Lower leg skin (tissue), 4 donors: ENCODE results near the gene LTB. TPM values are rescaled to one million over a fixed set of nuclear protein-coding genes. Genes with fewer than 3 reads are reported as not detected.
"Not testable (repeated sequence)": the region's sequence is repeated elsewhere in the genome, so short reads cannot be mapped to it uniquely, and the experiment has no call there.

Source experiments
- DNase-seq, 2 donors: peaks; one replicate each; pipeline ENCODE4 v3.0.0-alpha.2; 2019; ENCODE audit warnings: low spot score in 2 of 2
- H3K4me3 ChIP-seq: fragments of 200-600 bp; sonication (generic); 2 replicates; pipeline ENCODE4 v1.5.1; 2017; ENCODE audit warnings: mild to moderate bottlenecking, low read depth; ENCODE audit not compliant: poor library complexity, severe bottlenecking
- POLR2A ChIP-seq, 2 donors: fragments of 450-650 bp; IDR thresholded peaks; one replicate each; pipeline ENCODE4 v1.6.1; 2016 to 2017; ENCODE audit warnings: antibody characterized with exemption in 2 of 2, mild to moderate bottlenecking in 1 of 2, moderate library complexity in 1 of 2
- WGBS, 2 donors: methylation state at CpG; one replicate each; pipeline ENCODE4 v1.1.5; 2018; 5-methylcytosine and 5-hydroxymethylcytosine counted together
- intact Hi-C: fragments of 100-400 bp; cut with DNase I; formaldehyde crosslinking; loops from one replicate; pipeline ENCODE4 v1.15.0; 2023; ENCODE audit warnings: low total_unique reads
- total RNA-seq, 4 donors: library from RNA; depleted of rRNA; stranded (reverse); fragments of >200 nt; gene quantifications; one replicate each; pipeline ENCODE4 v1.1.0, GENCODE V29; 2016
- TF ChIP-seq, protein P1 (sequence below), 3 donors: fragments of 450-650 bp; IDR thresholded peaks; one replicate each; pipeline ENCODE4 v1.5.1; 2016; ENCODE audit warnings: antibody characterized with exemption in 3 of 3, mild to moderate bottlenecking in 3 of 3, moderate library complexity in 2 of 3

Gene LTB
- total RNA-seq, 4 donors from 2014 or later, result 1.1 TPM; not detected in 3

DNA sequence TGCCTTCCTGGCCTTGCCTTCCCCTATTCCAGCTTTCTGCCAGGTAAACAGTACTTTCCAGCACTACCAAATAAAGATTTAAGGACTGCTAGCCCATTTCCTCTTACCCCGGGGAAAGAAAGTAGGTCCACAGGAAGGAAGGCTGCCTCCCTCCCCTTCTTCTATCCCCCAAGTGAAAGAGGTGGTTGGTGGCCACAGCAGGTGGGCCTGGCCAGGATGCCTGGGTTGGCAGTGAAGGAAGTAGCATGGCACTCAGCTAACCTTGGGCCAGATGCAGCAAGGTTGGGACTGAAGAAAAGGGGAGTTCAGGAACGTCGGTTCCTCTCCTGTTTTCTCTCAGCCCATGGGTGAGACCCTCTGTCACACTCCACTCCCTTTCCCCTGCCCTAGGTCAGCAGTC, 25.9 kb downstream of the LTB start:
- H3K4me3 ChIP-seq, result no peak overlapping the region
- intact Hi-C loops, result no loop called here
- WGBS, 2 donors, result 65 to 91% methylated on average over 3 of the region's 3 CpGs
- TF ChIP-seq, protein P1, sequence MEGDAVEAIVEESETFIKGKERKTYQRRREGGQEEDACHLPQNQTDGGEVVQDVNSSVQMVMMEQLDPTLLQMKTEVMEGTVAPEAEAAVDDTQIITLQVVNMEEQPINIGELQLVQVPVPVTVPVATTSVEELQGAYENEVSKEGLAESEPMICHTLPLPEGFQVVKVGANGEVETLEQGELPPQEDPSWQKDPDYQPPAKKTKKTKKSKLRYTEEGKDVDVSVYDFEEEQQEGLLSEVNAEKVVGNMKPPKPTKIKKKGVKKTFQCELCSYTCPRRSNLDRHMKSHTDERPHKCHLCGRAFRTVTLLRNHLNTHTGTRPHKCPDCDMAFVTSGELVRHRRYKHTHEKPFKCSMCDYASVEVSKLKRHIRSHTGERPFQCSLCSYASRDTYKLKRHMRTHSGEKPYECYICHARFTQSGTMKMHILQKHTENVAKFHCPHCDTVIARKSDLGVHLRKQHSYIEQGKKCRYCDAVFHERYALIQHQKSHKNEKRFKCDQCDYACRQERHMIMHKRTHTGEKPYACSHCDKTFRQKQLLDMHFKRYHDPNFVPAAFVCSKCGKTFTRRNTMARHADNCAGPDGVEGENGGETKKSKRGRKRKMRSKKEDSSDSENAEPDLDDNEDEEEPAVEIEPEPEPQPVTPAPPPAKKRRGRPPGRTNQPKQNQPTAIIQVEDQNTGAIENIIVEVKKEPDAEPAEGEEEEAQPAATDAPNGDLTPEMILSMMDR (IDR thresholded peaks at IDR 0.05), result no peak
- TF ChIP-seq POLR2A (IDR thresholded peaks at IDR 0.05), result no peak
- DNase-seq, result no peak

DNA sequence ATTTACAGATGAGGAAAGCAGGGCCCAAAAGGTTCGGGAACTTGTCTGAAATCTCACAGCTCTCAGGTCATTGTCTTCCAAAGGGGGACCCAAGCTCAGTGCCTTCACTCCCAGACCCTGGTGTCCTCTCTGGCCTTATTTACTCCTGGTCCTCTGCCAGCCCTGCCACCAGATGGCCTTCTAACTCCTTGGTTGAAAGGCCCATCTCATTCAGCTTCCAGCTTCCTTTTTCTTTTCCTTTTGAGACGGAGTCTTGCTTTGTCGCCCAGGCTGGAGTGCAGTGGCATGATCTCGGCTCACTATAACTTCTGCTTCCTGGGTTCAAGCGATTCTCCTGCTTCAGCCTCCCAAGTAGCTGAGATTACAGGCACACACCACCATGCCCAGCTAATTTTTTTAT, 30.9 kb downstream of the LTB start:
- H3K4me3 ChIP-seq, DNase-seq, intact Hi-C loops: not testable (repeated sequence)
- WGBS, 2 donors, result 64 to 67% methylated on average over 5 of the region's 5 CpGs

DNA sequence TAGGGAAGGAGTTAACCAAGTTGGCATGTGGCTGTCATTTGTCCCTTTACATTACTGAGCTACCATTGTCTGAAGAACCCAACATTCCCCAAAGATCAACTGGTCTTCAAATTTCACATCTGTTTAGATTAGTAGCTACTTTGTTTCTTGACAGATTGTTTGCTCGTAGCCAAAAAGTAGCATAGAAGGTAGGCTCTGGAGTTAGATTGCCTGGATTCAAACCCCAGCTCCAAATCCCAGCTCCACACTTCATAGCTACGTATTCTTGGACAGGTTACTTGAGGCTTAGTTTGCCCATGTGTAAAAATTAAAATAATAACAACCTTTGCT, 33.7 kb downstream of the LTB start:
- intact Hi-C loops, result loop anchor here (5.0 kb wide), 1 partner anchor 49 kb away; no protein-coding TSS in a partner anchor
- H3K4me3 ChIP-seq, result no peak overlapping the region
- 97 to 98% methylated on average over 2 of the region's 2 CpGs for WGBS, 2 donors
- no peak for DNase-seq
- no peak for TF ChIP-seq POLR2A (IDR thresholded peaks at IDR 0.05)
- TF ChIP-seq, protein P1 (IDR thresholded peaks at IDR 0.05), result no peak

DNA sequence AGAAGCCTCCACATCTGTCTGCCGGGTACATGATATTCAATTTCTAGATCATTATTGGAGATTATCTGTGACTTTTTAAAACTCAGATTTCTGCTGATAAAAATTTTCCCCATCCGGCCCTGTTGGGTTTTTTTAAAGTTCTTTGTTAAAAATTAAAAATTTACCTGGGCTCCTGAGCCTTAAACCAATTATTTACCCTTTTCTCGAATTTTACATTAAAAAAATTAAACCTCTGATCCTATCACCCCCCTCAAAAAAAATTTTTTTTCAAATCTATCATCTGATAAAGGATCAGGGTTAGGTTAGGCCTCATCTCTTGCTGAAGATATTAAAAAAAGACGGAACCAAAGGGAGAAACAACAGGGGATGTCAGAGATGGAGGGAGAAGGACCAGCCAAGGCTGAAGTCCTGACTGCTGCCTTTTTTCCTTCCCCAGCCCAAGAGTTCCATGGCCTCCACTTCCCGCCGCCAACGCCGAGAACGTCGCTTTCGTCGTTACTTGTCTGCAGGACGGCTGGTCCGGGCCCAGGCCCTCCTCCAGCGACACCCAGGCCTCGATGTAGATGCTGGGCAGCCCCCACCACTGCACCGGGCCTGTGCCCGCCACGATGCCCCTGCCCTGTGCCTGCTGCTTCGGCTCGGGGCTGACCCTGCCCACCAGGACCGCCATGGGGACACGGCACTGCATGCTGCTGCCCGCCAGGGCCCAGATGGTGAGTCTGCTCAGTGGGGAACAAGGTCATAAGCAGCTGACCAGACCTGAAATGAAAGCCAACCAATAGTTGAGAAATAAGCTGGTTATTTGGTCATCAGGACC, 34.3 kb downstream of the LTB start:
- 78 to 80% methylated on average over 24 of the region's 24 CpGs for WGBS, 2 donors
- no peak overlapping the region for H3K4me3 ChIP-seq
- TF ChIP-seq POLR2A (IDR thresholded peaks at IDR 0.05), result no peak
- TF ChIP-seq, protein P1 (IDR thresholded peaks at IDR 0.05), result no peak
- intact Hi-C loops, result loop anchor here (5.0 kb wide), 1 partner anchor 49 kb away; no protein-coding TSS in a partner anchor
- no peak for DNase-seq

DNA sequence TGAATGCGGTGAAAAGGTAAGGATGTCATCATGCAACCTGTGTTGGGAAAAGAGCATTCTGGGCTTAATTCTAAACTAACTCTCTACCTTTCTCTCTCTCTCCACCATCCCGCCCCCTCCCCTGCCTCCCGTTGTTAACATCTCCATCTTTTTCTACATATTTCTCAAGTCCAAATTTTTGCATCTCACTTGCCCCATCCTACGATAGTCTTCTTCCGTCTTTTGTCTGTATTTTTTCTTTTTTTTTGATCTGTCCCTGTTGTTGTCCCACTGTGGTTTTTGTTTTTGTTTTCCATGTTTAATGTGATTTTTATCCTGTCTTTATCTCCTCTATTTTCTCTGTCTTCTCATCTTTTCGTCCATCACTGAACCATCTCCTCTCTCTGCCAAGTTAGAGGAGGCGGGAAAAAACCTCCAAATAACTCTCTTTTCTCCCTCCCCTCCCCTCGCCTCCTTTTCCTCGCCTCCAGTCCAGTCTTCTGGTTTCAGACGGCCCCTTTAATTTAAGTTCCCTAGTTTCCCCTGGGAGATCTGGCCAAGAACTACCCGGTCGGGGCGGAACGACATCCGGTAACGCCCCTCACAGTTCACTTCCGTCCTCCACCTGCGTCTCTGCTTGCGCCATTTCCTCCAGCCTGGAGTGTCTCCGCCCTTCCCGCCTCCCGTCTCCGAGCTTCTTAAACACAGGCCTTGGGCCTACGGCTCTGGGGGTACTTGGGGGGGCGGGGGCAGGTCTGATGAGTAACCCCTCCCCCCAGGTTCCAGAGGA, 35.1 kb downstream of the LTB start, which contains the start of gene NFKBIL1:
TSS of gene NFKBIL1 (plus strand) at position 651 of the 769 bp plus-strand sequence. CDS start at position 738, 87 bp downstream.
- no peak within 1 kb of the TSS for H3K4me3 ChIP-seq
- intact Hi-C loops, result loop anchor here (5.0 kb wide), 1 partner anchor 50 kb away; no protein-coding TSS in a partner anchor
- TF ChIP-seq, protein P1 (IDR thresholded peaks at IDR 0.05), result no peak
- TF ChIP-seq POLR2A (IDR thresholded peaks at IDR 0.05), result no peak
- DNase-seq, result peak; percentile 96 to 99
- 0 to 1% methylated on average over 25 of the region's 25 CpGs for WGBS, 2 donors

DNA sequence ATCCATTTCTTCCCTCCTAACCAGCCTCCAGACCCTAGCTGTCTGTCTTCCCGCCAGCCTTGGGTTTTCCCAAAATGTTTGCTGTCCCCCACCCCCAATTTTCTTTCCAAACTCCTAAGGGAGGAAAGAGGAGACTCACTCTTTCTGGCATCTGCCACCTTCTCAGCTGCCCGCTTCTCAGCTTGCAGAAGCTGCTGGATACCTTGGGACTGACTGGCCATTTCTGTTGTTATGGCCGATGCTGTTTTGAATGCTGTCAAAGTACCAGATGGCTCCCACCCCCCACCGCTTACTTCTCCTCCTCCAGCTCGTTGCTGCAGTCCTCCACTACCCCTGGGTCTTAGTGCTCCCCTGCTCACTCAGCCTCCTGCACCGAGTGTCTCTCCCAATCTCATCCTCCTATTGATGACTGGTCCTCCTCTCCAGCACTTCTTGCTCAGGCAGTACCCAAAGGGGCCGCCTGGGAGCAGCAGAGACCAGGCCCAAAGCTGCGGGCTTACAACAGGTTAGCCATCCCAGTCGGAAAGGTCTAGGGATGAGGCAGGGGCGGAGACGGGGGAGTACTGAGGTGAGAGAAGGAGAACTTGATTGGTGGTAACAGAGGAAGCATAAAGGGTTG, 35.8 kb downstream of the LTB start, which contains the start of gene ATP6V1G2:
TSS of gene ATP6V1G2 (minus strand) at position 270 of the 619 bp plus-strand sequence. CDS start at position 221, 49 bp downstream.
- WGBS, 2 donors, result 7 to 8% methylated on average over 11 of the region's 11 CpGs
- intact Hi-C loops, result loop anchor here (5.0 kb wide), 1 partner anchor 51 kb away; no protein-coding TSS in a partner anchor
- TF ChIP-seq, protein P1 (IDR thresholded peaks at IDR 0.05), result peak in 1 of 3 donors; percentile 97
- TF ChIP-seq POLR2A (IDR thresholded peaks at IDR 0.05), result no peak
- H3K4me3 ChIP-seq, result no peak within 1 kb of the TSS
- peak; percentile 90 to 98 for DNase-seq
